Neural cell (in vitro differentiated cells): ENCODE measurements around the gene GFAP. TPM values are rescaled to one million over a fixed set of nuclear protein-coding genes. Genes with fewer than 3 reads are reported as not detected.

ENCODE experiments used
- H2AFZ ChIP-seq: fragments of 200-600, 300-800 bp; sonication (generic), shearing (Covaris generic); 2 replicates; pipeline ENCODE4 v1.6.0; 2014; ENCODE audit warnings: low read depth, mild to moderate bottlenecking, antibody characterized with exemption, low read length, moderate library complexity
- H3F3A ChIP-seq: fragments of 200-600 bp; shearing (Covaris generic); 2 replicates; pipeline ENCODE4 v1.6.1; 2016; ENCODE audit warnings: mild to moderate bottlenecking, moderate library complexity, mixed read lengths, antibody characterized with exemption, low read length; ENCODE audit not compliant: insufficient read depth, poor library complexity, severe bottlenecking
- H3K27ac ChIP-seq: fragments of 200-600, 300-800 bp; sonication (generic), shearing (Covaris generic); 2 replicates; pipeline ENCODE4 v1.5.1; 2014; ENCODE audit warnings: mild to moderate bottlenecking, low read length, moderate library complexity
- H3K27me3 ChIP-seq: fragments of 300-800, 200-600 bp; sonication (generic), shearing (Covaris generic); 2 replicates; pipeline ENCODE4 v1.6.0; 2014; ENCODE audit warnings: mild to moderate bottlenecking, low read depth, low read length, moderate library complexity; ENCODE audit not compliant: insufficient read depth
- H3K36me3 ChIP-seq: fragments of 300-800, 200-600 bp; sonication (generic), shearing (Covaris generic); 2 replicates; pipeline ENCODE4 v1.5.1; 2014; ENCODE audit warnings: mild to moderate bottlenecking, antibody characterized with exemption, low read length, moderate library complexity; ENCODE audit not compliant: insufficient read depth
- H3K4me2 ChIP-seq: fragments of 300-800, 200-600 bp; sonication (generic), shearing (Covaris generic); 2 replicates; pipeline ENCODE4 v1.6.0; 2014; ENCODE audit warnings: mild to moderate bottlenecking, low read length
- H3K4me3 ChIP-seq: fragments of 300-800, 200-600 bp; sonication (generic), shearing (Covaris generic); 2 replicates; pipeline ENCODE4 v1.5.1; 2014; ENCODE audit warnings: mild to moderate bottlenecking, low read length, moderate library complexity
- H3K79me2 ChIP-seq: fragments of 200-600 bp; shearing (Covaris generic); replicated peaks from 2 replicates; pipeline ENCODE4 v1.6.0; 2014; ENCODE audit warnings: mild to moderate bottlenecking, low read length, moderate library complexity; ENCODE audit not compliant: insufficient read depth
- H3K9ac ChIP-seq: fragments of 300-800, 200-600 bp; sonication (generic), shearing (Covaris generic); 2 replicates; pipeline ENCODE4 v1.6.1; 2016; ENCODE audit warnings: mild to moderate bottlenecking, low read length, mixed read lengths
- H3K9me2 ChIP-seq: fragments of 200-600 bp; shearing (Covaris generic); 2 replicates; pipeline ENCODE4 v1.6.1; 2016; ENCODE audit warnings: mild to moderate bottlenecking, low read length, mixed read lengths; ENCODE audit not compliant: insufficient read depth
- H3K9me3 ChIP-seq: fragments of 200-600, 300-800 bp; sonication (generic), shearing (Covaris generic); 2 replicates; pipeline ENCODE4 v1.6.1; 2016; ENCODE audit warnings: mild to moderate bottlenecking, mixed run types, low read length, moderate library complexity, mixed read lengths
- H4K20me1 ChIP-seq: fragments of 200-600 bp; shearing (Covaris generic); 2 replicates; pipeline ENCODE4 v1.6.1; 2016; ENCODE audit warnings: mild to moderate bottlenecking, mixed run types; ENCODE audit not compliant: insufficient read depth
- CTCF ChIP-seq: fragments of 450-650 bp; IDR thresholded peaks from 2 replicates; pipeline ENCODE4 v1.5.1; 2014; ENCODE audit warnings: antibody characterized with exemption, mild to moderate bottlenecking, moderate library complexity; ENCODE audit not compliant: poor library complexity, severe bottlenecking
- EP300 ChIP-seq: fragments of 450-650 bp; conservative IDR thresholded peaks from 2 replicates; pipeline ENCODE4 v1.6.1; 2014; ENCODE audit warnings: antibody characterized with exemption, mild to moderate bottlenecking, moderate library complexity; ENCODE audit not compliant: poor library complexity, severe bottlenecking
- EZH2 ChIP-seq: fragments of 200-600, 300-800 bp; shearing (Covaris generic), sonication (generic); IDR thresholded peaks from 2 replicates; pipeline ENCODE4 v1.6.1; 2014; ENCODE audit warnings: antibody characterized with exemption, low read length, borderline replicate concordance, mild to moderate bottlenecking; ENCODE audit not compliant: insufficient read depth, poor library complexity, severe bottlenecking
- MXI1 ChIP-seq: fragments of 450-650 bp; conservative IDR thresholded peaks from 2 replicates; pipeline ENCODE4 v1.6.1; 2014; ENCODE audit warnings: antibody characterized with exemption, mild to moderate bottlenecking; ENCODE audit not compliant: poor library complexity, severe bottlenecking
- POLR2AphosphoS5 ChIP-seq: IDR thresholded peaks from 2 replicates; pipeline ENCODE4 v1.6.1; 2012
- RAD21 ChIP-seq: fragments of 450-650 bp; conservative IDR thresholded peaks from 2 replicates; pipeline ENCODE4 v1.6.1; 2014; ENCODE audit warnings: antibody characterized with exemption, mild to moderate bottlenecking, moderate library complexity
- REST ChIP-seq: IDR thresholded peaks from 2 replicates; pipeline ENCODE4 v1.6.1; 2012; ENCODE audit warnings: borderline replicate concordance
- SMC3 ChIP-seq: fragments of 450-650 bp; conservative IDR thresholded peaks from 2 replicates; pipeline ENCODE4 v1.6.1; 2014; ENCODE audit warnings: antibody characterized with exemption, mild to moderate bottlenecking, moderate library complexity; ENCODE audit not compliant: poor library complexity
- TAF1 ChIP-seq: IDR thresholded peaks from 2 replicates; pipeline ENCODE4 v1.6.1; 2012; ENCODE audit warnings: low read depth
- polyA plus RNA-seq: library from polyadenylated mRNA; depleted of rRNA; stranded (reverse); fragments of >200 nt; gene quantifications from 2 replicates; pipeline ENCODE4 v1.2.3, GENCODE V29; 2014

GFAP gene
- polyA plus RNA-seq, 1 donor from 2014 or later, result not detected

DNA sequence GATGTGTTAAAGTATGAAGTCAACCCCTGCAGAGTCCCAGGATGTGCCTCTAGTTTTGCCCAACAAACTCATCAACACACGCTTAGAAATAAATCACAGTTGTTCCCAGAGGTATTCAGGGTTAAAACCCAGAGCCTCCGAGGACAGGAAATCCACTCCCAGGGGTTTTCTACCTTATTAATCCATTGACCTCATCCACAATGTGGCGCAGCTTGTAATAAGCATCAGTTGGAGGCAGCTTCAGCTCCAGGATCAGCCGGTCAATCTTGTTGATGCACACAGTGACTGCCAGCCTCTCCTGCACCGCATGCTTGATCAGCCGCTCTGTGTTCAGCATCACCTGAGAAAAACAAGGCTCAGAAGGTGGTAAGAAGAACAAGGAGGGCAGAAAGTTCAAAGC lies 39.5 kb downstream of the GFAP start:
- Histone ChIP-seq H3K27me3 (no peaks in the 10 kb centered on the region), H3K27ac (no peak overlapping the region), H4K20me1 (no peaks in the 10 kb centered on the region), H3K4me2 (no peak overlapping the region), H2AFZ (no peak overlapping the region), H3K4me3 (no peak overlapping the region), H3K79me2 (no peaks in the 10 kb centered on the region), H3K36me3 (no peaks in the 10 kb centered on the region), H3F3A (no peaks in the 10 kb centered on the region), H3K9ac (no peak overlapping the region), H3K9me3 (no peaks in the 10 kb centered on the region), H3K9me2 (no peaks in the 10 kb centered on the region)
- TF ChIP-seq TAF1, result no peak
- TF ChIP-seq SMC3, result no peak
- TF ChIP-seq REST, result no peak
- no peak for TF ChIP-seq EP300
- no peak for TF ChIP-seq MXI1
- no peak for TF ChIP-seq POLR2AphosphoS5
- no peak for TF ChIP-seq RAD21
- TF ChIP-seq CTCF, result no peak
- no peak for TF ChIP-seq EZH2

- no peaks in the 10 kb centered on the region for H3F3A ChIP-seq
- no peaks in the 10 kb centered on the region for H4K20me1 ChIP-seq
- H3K4me2 ChIP-seq, result no peak overlapping the region
- H3K27me3 ChIP-seq, result no peaks in the 10 kb centered on the region
- no peaks in the 10 kb centered on the region for H3K9me3 ChIP-seq
- H3K9ac ChIP-seq, result no peak overlapping the region
- TF ChIP-seq MXI1, result no peak
- TF ChIP-seq CTCF, result no peak
- TF ChIP-seq SMC3, result no peak
- no peak for TF ChIP-seq EP300
- TF ChIP-seq POLR2AphosphoS5, result no peak
- no peak for TF ChIP-seq EZH2
- no peak for TF ChIP-seq TAF1
- TF ChIP-seq RAD21, result no peak
- TF ChIP-seq REST, result no peak
- H3K36me3 ChIP-seq, result peaks cover 4% of the 10 kb centered on the region
- H2AFZ ChIP-seq, result no peak overlapping the region
- H3K27ac ChIP-seq, result no peak overlapping the region
- H3K79me2 ChIP-seq, result no peaks in the 10 kb centered on the region
- H3K4me3 ChIP-seq, result no peak overlapping the region
- H3K9me2 ChIP-seq, result no peaks in the 10 kb centered on the region
Observed at GRCh38 chr17:44872131-44872768, 43.0 kb downstream of the GFAP start.
